ENCODE results near the gene SOWAHB.

- TF ChIP-seq GATA2 (IDR thresholded peaks at IDR 0.05; ENCODE audit: low read depth, low read length) (no peak), GATA3 (IDR thresholded peaks at IDR 0.05; ENCODE audit: low read depth, low read length) (no peak)
These were observed 11.8 kb upstream of the SOWAHB start for GRCh38 chr4:76909711-76910110.

Measured in SH-SY5Y (cell line).